ENCODE results near the gene ADCY2.

DNA sequence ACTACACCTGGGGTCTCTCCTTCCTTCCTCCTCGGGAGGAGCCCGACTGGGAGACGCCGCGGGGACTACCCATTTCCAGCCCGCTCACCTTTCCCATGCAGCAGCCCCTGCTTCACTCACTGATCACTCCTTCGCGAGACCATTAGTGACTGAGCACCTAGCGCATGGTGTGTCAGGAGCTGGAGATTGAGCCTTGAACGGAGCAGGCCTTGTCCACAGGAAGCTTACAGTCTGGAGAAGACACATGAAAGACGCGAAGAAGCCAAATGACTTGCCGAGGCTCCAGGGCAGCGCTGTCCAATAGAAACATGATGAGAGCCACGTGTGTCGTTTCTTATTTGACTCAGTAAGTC lies 455.3 kb downstream of the ADCY2 start:
- TF ChIP-seq, protein P1, sequence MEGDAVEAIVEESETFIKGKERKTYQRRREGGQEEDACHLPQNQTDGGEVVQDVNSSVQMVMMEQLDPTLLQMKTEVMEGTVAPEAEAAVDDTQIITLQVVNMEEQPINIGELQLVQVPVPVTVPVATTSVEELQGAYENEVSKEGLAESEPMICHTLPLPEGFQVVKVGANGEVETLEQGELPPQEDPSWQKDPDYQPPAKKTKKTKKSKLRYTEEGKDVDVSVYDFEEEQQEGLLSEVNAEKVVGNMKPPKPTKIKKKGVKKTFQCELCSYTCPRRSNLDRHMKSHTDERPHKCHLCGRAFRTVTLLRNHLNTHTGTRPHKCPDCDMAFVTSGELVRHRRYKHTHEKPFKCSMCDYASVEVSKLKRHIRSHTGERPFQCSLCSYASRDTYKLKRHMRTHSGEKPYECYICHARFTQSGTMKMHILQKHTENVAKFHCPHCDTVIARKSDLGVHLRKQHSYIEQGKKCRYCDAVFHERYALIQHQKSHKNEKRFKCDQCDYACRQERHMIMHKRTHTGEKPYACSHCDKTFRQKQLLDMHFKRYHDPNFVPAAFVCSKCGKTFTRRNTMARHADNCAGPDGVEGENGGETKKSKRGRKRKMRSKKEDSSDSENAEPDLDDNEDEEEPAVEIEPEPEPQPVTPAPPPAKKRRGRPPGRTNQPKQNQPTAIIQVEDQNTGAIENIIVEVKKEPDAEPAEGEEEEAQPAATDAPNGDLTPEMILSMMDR (IDR thresholded peaks at IDR 0.05), result 0 out of 2 replicates have a peak, but pooled peaks have one; percentile 2
- TF ChIP-seq, protein P2, sequence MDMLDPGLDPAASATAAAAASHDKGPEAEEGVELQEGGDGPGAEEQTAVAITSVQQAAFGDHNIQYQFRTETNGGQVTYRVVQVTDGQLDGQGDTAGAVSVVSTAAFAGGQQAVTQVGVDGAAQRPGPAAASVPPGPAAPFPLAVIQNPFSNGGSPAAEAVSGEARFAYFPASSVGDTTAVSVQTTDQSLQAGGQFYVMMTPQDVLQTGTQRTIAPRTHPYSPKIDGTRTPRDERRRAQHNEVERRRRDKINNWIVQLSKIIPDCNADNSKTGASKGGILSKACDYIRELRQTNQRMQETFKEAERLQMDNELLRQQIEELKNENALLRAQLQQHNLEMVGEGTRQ (IDR thresholded peaks at IDR 0.05; ENCODE audit: borderline replicate concordance, low read depth, low read length), result no peak

Data from SK-N-SH (cell line).